Activated naive CD8-positive, alpha-beta T cell treated with anti-CD3 and anti-CD28 coated beads, Interleukin-2, amount 10 ng/mL, durations not matched to agents 7 days and 5 days (primary cell): ENCODE data around the gene LZTR1. TPM values are rescaled to one million over a fixed set of nuclear protein-coding genes. Genes with fewer than 3 reads are reported as not detected.
A peak's percentile ranks its signal among the peaks of the same experiment; 100 is the strongest.

Experiments used
- ATAC-seq: fragments of 150-1000 bp; cut with Tn5 transposase; one replicate; pipeline ENCODE4 v1.10.0; 2021; ENCODE audit warnings: low read depth, moderate library complexity
- POLR2A ChIA-PET: fragments of 350-600 bp; sonication (Branson Sonifier 250); formaldehyde crosslinking; loops from one replicate; lab custom pipeline; 2021; ENCODE audit warnings: antibody characterized with exemption; lab: Charles Lee
- DNase-seq: peaks from one replicate; pipeline ENCODE4 v3.0.0; 2021
- H3K27ac Mint-ChIP-seq: one replicate; pipeline ENCODE4 v1.8.0; 2022; ENCODE audit warnings: mild to moderate bottlenecking, mixed read lengths
- H3K27me3 Mint-ChIP-seq: one replicate; pipeline ENCODE4 v1.8.0; 2022; ENCODE audit warnings: mild to moderate bottlenecking, moderate library complexity, mixed read lengths
- H3K36me3 Mint-ChIP-seq: one replicate; pipeline ENCODE4 v1.8.0; 2021; ENCODE audit warnings: mild to moderate bottlenecking, mixed read lengths
- H3K4me1 Mint-ChIP-seq: one replicate; pipeline ENCODE4 v1.8.0; 2021; ENCODE audit warnings: mixed read lengths
- H3K4me3 Mint-ChIP-seq: one replicate; pipeline ENCODE4 v1.8.0; 2022; ENCODE audit warnings: mild to moderate bottlenecking, moderate library complexity, mixed read lengths
- H3K9me3 Mint-ChIP-seq: one replicate; pipeline ENCODE4 v1.8.0; 2021; ENCODE audit warnings: mixed read lengths
- total RNA-seq, 2 experiments: library from RNA; stranded (reverse); gene quantifications; one replicate each; pipeline ENCODE4 v1.2.3, GENCODE V29; 2021

The LZTR1 gene
- total RNA-seq, 2 experiments from 2014 or later, result 80.1 to 80.9 TPM

GRCh38 chr22:20943104-20943933, 38.8 kb upstream of the LZTR1 start:
- DNase-seq, result no peak
- Mint-ChIP-seq H3K27ac (no peak overlapping the region), H3K4me1 (peaks cover 47% of the 10 kb centered on the region), H3K36me3 (peaks cover 21% of the 10 kb centered on the region), H3K27me3 (no peaks in the 10 kb centered on the region), H3K4me3 (no peak overlapping the region), H3K9me3 (no peaks in the 10 kb centered on the region)
- ATAC-seq, result no peak
- POLR2A ChIA-PET, result interaction anchor here (0.7 kb wide), 1 partner anchor 9 kb away, joined by 4 read pairs; no protein-coding TSS in a partner anchor

- DNase-seq (no peak), ATAC-seq (no peak)
- POLR2A ChIA-PET, result interaction anchor here (0.7 kb wide), 1 partner anchor 8 kb away, joined by 4 read pairs; no protein-coding TSS in a partner anchor
- Mint-ChIP-seq H3K4me1 (peaks cover 47% of the 10 kb centered on the region), H3K4me3 (no peak overlapping the region), H3K27ac (no peak overlapping the region), H3K9me3 (no peaks in the 10 kb centered on the region), H3K36me3 (peaks cover 21% of the 10 kb centered on the region), H3K27me3 (no peaks in the 10 kb centered on the region)
Observed at GRCh38 chr22:20944042-20944441, 38.1 kb upstream of the LZTR1 start.

GRCh38 chr22:20945578-20945934, 36.5 kb upstream of the LZTR1 start:
- H3K4me1 Mint-ChIP-seq, result peaks cover 48% of the 10 kb centered on the region
- ATAC-seq (no peak), DNase-seq (no peak)
- POLR2A ChIA-PET, result no interaction called here
- H3K36me3 Mint-ChIP-seq, result peaks cover 22% of the 10 kb centered on the region
- no peak overlapping the region for H3K4me3 Mint-ChIP-seq
- H3K27ac Mint-ChIP-seq, result no peak overlapping the region
- no peaks in the 10 kb centered on the region for H3K9me3 Mint-ChIP-seq
- H3K27me3 Mint-ChIP-seq, result no peaks in the 10 kb centered on the region

GRCh38 chr22:20946080-20946986, 35.8 kb upstream of the LZTR1 start:
- no peak for DNase-seq
- Mint-ChIP-seq H3K4me3 (no peak overlapping the region), H3K27me3 (no peaks in the 10 kb centered on the region), H3K27ac (no peak overlapping the region), H3K4me1 (peaks cover 41% of the 10 kb centered on the region), H3K9me3 (no peaks in the 10 kb centered on the region), H3K36me3 (peaks cover 22% of the 10 kb centered on the region)
- POLR2A ChIA-PET, result no interaction called here
- no peak for ATAC-seq

- POLR2A ChIA-PET, result no interaction called here
- Mint-ChIP-seq H3K9me3 (no peaks in the 10 kb centered on the region), H3K4me3 (no peak overlapping the region), H3K27me3 (no peaks in the 10 kb centered on the region), H3K27ac (no peak overlapping the region), H3K4me1 (peaks cover 38% of the 10 kb centered on the region), H3K36me3 (peaks cover 19% of the 10 kb centered on the region)
- ATAC-seq, result no peak
- no peak for DNase-seq
Observed at GRCh38 chr22:20946991-20947390, 35.1 kb upstream of the LZTR1 start.

- Mint-ChIP-seq H3K27ac (no peak overlapping the region), H3K36me3 (peaks cover 17% of the 10 kb centered on the region), H3K27me3 (no peaks in the 10 kb centered on the region), H3K9me3 (no peaks in the 10 kb centered on the region), H3K4me3 (no peak overlapping the region), H3K4me1 (peaks cover 30% of the 10 kb centered on the region)
- DNase-seq, result no peak
- no peak for ATAC-seq
- POLR2A ChIA-PET, result interaction anchor here (0.9 kb wide), 1 partner anchor 22 kb away, joined by 3 read pairs; no protein-coding TSS in a partner anchor
Observed at GRCh38 chr22:20948450-20948849, 33.6 kb upstream of the LZTR1 start.

GRCh38 chr22:20948989-20949388, 33.1 kb upstream of the LZTR1 start:
- Mint-ChIP-seq H3K27ac (peak overlapping the region; percentile 23), H3K4me3 (no peak overlapping the region), H3K36me3 (peaks cover 14% of the 10 kb centered on the region), H3K27me3 (no peaks in the 10 kb centered on the region), H3K9me3 (no peaks in the 10 kb centered on the region), H3K4me1 (peaks cover 26% of the 10 kb centered on the region)
- DNase-seq (no peak), ATAC-seq (no peak)
- POLR2A ChIA-PET, result interaction anchor here (0.9 kb wide), 1 partner anchor 22 kb away, joined by 3 read pairs; no protein-coding TSS in a partner anchor

- Mint-ChIP-seq H3K27ac (peak overlapping the region; percentile 23), H3K36me3 (peaks cover 14% of the 10 kb centered on the region), H3K4me3 (no peak overlapping the region), H3K27me3 (no peaks in the 10 kb centered on the region), H3K4me1 (peaks cover 26% of the 10 kb centered on the region), H3K9me3 (no peaks in the 10 kb centered on the region)
- DNase-seq (no peak), ATAC-seq (no peak)
- POLR2A ChIA-PET, result interaction anchor here (1.2 kb wide), 1 partner anchor 11 kb away, joined by 3 read pairs; no protein-coding TSS in a partner anchor
Observed at GRCh38 chr22:20949698-20950183, 32.4 kb upstream of the LZTR1 start.

GRCh38 chr22:20951151-20951931, 30.8 kb upstream of the LZTR1 start:
- Mint-ChIP-seq H3K27me3 (no peaks in the 10 kb centered on the region), H3K4me3 (no peak overlapping the region), H3K36me3 (peaks cover 12% of the 10 kb centered on the region), H3K27ac (no peak overlapping the region), H3K4me1 (peaks cover 22% of the 10 kb centered on the region), H3K9me3 (no peaks in the 10 kb centered on the region)
- ATAC-seq (no peak), DNase-seq (no peak)
- POLR2A ChIA-PET, result interaction anchor here (1.2 kb wide), 1 partner anchor 9 kb away, joined by 3 read pairs; no protein-coding TSS in a partner anchor

- no peaks in the 10 kb centered on the region for H3K27me3 Mint-ChIP-seq
- no peak overlapping the region for H3K27ac Mint-ChIP-seq
- POLR2A ChIA-PET, result interaction anchor here (0.6 kb wide), 1 partner anchor 8 kb away, joined by 4 read pairs; no protein-coding TSS in a partner anchor
- no peaks in the 10 kb centered on the region for H3K9me3 Mint-ChIP-seq
- peaks cover 9% of the 10 kb centered on the region for H3K36me3 Mint-ChIP-seq
- peaks cover 18% of the 10 kb centered on the region for H3K4me1 Mint-ChIP-seq
- H3K4me3 Mint-ChIP-seq, result no peak overlapping the region
- no peak for ATAC-seq
- DNase-seq, result no peak
Observed at GRCh38 chr22:20951932-20952380, 30.1 kb upstream of the LZTR1 start.

GRCh38 chr22:20952544-20953341, 29.4 kb upstream of the LZTR1 start:
- Mint-ChIP-seq H3K36me3 (peaks cover 9% of the 10 kb centered on the region), H3K27ac (no peak overlapping the region), H3K27me3 (peaks cover 1% of the 10 kb centered on the region), H3K4me1 (peaks cover 18% of the 10 kb centered on the region), H3K4me3 (no peak overlapping the region), H3K9me3 (no peaks in the 10 kb centered on the region)
- POLR2A ChIA-PET, result interaction anchor here (0.6 to 0.9 kb wide), 2 partner anchors 9 to 19 kb away, joined by 3 to 4 read pairs; no protein-coding TSS in a partner anchor
- ATAC-seq (no peak), DNase-seq (no peak)

GRCh38 chr22:20953342-20953608, 28.8 kb upstream of the LZTR1 start:
- Mint-ChIP-seq H3K9me3 (no peaks in the 10 kb centered on the region), H3K27ac (no peak overlapping the region)

More at GRCh38 chr22:20953342-20953608, 28.8 kb upstream of the LZTR1 start:
- DNase-seq (no peak), ATAC-seq (no peak)
- H3K36me3 Mint-ChIP-seq, result peaks cover 9% of the 10 kb centered on the region
- H3K4me3 Mint-ChIP-seq, result no peak overlapping the region
- POLR2A ChIA-PET, result interaction anchor here (0.9 kb wide), 1 partner anchor 19 kb away, joined by 3 read pairs; no protein-coding TSS in a partner anchor
- peaks cover 18% of the 10 kb centered on the region for H3K4me1 Mint-ChIP-seq
- peaks cover 7% of the 10 kb centered on the region for H3K27me3 Mint-ChIP-seq
